T follicular helper cell (primary cell): Measurements from ENCODE around the gene GNAL.
"Not testable (repeated sequence)": the region's sequence is repeated elsewhere in the genome, so short reads cannot be mapped to it uniquely, and the experiment has no call there.

ENCODE experiments used
- DNase-seq: peaks from one replicate; pipeline ENCODE4 v3.0.0-alpha.2; 2020; ENCODE audit warnings: low read depth

The GNAL gene

DNA sequence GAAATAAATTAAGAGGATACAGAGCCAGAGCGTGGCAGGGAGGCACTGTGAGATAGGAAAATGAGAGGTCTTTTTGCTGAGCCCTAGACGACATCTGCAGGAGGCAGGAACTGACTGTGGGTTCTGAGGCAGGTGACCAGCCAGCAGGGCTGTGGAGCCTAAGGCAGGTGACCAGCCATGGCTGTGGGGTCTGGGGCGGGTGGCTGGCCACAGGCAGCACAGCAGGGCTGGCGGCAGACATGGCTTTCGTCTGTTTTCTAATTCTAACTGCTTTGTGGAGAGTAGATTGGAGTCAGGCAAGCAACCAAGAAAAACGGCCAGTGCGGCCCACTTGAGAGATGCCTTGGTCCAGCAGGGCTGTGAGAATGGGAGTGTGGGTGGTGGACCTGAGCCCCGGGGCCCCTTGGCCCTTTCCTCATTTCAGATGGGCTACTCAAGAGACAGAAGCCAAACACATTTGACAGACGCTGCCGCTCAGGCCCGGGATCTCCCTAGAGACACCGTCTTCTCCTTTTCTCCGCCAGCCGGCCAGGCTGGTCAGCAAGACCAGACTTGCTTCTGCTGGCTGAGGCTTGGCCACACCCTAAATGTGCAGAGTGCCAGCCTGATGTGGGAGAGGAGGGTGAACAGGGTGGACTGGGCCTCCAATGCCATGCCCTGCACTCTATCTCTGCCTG, 19.7 kb upstream of the GNAL start:
- DNase-seq, result no peak

DNA sequence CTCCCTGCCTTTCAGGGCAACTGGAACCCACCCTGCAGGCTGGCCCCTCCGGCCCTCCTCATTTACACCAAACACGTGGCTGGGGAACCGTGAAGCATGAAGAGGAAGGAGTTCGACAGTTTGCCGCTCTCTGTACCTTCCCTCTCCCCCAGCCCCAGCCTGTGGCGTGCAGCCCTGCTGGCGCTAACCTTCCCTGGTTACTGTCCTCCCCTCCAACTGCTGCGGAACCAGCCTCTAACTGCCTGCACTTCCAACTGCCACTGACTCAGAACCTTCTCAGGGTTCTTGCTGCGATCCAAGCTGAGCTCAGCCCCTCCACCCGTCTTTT, 19.2 kb upstream of the GNAL start:
- no peak for DNase-seq

DNA sequence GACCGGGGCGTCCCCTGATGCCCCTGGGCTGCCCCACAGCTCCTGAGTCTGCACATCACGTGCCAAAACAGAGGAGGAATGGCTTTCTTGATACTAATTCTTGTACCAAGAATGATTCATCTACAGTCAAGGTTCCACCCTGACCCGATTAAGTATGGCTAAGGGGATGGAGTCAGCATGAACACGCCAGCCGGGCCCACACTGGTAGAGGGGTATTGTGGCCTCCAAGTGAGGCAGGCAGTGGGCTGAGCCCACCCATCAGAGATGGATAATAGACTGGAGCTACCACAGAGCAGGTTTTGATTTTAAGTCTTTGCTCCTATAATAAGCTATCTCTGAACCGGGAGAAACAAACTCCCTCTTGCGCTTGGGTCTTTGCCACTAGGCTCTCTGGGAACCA, 17.9 kb upstream of the GNAL start:
- no peak for DNase-seq

DNA sequence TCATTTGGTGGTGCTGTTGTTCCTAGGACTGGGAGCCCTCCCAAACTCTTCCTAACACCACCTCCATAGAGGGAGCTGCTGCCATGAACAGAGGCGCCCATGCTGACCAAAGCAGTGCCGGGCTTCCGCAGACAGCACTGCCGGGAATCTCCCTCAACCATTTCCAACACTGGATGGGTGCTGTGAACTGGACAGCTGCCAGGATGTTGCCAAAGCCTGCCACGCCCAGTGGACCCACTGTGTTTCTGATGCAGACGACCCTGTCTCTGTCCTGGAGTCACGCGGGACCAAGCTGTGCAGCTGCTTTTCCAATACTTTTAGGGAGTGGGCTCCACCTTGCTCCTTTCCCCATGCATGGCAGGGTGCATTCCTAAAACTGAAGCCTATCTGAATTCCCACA, 16.9 kb upstream of the GNAL start:
- DNase-seq, result no peak

DNA sequence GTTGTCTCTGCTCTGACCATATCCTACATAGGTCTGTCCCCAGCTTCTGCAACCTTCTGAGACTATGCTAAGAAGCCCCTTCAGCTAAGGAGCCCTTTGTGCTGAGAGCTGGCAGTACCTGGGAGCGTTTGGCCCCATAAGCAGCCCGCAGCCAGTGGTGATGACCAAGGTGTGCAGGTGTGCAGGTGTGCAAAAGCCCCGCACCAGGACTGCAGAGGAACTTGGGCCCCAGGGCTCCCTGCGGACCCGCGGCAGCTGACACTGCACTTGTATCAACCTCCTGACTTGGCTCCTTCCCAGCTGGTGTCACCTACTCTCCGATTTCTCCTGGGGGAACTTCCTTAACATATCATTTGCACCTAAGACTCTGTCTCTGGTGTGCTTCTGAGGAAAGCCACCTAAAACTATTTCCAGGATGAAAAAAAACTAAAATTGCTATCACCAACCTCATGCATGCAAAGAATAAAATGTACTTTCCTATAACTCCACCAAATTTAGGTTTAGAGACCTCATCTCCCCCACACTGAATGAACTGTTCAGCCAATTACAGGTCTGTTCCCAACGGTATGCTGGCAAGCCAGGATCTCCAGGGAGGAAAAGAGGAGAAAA, 16.1 kb upstream of the GNAL start:
- no peak for DNase-seq

DNA sequence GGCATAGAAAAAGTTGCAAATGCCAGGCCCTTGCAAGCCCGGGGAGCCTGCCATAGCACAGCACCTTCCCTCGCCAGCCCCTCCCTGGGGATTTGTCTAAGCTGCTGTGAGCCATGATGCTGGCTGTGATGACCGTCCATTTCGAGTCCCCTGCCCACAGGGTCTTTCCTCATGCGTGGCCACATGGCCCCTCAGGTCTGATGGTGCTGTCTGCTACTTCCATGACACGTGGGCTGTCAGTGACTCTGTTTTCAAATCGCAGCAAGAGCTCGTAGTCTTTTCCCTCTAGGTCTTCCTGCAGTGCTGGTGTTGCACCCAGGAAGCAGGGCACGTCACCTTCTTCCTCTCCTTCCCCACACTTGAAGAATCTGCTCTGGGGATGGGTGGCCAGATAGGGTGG, 15.5 kb upstream of the GNAL start:
- DNase-seq, result no peak

DNA sequence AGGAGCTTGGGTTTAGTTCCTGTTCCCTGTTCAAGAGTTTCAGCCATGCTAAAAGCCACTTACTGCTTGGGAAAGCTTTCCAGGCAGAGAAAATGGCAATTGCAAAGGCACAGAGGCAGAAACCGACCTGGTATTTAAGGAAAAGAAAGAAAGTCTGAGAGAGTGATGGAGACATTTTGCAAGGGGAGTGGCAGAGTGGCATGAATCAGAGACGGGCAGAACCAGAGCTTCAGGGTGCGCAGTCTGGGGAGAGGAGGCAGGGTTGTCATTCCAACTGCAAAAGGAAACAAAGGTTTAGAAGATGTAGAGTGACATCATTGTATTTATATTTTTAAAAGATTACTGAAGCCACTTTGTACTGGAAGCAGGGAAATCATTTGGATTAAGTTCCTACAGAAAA, 14.9 kb upstream of the GNAL start:
- DNase-seq, result no peak

DNA sequence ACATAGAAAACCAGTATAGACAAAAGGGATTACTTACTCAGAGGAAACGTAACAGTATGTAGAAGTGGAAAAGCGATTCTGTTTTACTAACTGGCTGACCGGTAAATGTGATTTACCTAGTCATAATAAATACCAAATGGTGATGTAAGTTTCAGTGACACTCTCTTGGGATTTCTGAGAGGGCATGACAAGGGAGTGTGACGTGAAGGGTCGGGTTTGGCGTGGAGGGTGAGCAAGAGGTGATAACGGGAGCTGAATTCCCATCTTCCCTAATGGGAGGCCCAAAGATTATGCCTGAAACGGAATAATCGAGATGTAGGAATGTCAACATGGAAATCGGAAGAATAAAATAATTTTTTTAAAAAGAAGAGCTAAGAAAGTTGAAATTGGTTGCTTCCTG, 12.7 kb upstream of the GNAL start:
- DNase-seq, result no peak

DNA sequence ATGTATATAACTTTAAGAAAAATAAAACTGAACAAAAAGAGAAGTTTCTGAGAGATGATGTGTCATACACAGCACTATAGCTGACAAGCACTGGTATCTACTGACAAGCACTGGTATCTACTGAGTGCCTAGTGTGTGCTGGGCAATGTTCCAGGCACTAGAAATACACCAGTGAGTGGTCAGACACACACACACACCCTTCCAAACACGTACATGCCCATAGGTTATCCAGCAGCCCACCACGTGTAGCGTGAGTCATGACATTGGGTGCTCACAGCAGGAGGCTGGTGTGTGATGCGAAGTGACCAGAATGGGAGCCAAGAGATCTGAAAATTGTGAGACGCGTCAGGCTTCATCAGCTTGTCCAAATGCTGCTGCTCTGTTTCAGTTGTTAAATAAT, 12.2 kb upstream of the GNAL start:
- no peak for DNase-seq

DNA sequence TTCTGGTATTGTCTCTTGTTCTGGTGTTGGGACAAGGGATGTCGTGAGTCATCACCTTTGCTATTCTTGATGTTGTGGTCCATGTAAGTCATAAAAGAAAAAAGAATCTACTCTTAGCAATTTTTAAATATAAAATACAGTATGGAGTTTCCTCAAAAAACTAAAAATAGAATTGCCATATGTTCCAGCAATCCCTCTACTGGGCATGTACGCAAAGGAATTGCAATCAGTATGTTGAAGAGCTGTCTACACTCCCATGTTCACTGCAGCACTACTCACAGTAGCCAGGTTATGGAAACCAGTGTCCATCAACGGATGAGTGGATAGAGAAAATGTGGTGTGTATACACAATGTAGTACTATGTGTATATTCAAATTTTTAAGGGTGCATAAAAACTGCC, 10.9 kb upstream of the GNAL start:
- DNase-seq, result no peak

DNA sequence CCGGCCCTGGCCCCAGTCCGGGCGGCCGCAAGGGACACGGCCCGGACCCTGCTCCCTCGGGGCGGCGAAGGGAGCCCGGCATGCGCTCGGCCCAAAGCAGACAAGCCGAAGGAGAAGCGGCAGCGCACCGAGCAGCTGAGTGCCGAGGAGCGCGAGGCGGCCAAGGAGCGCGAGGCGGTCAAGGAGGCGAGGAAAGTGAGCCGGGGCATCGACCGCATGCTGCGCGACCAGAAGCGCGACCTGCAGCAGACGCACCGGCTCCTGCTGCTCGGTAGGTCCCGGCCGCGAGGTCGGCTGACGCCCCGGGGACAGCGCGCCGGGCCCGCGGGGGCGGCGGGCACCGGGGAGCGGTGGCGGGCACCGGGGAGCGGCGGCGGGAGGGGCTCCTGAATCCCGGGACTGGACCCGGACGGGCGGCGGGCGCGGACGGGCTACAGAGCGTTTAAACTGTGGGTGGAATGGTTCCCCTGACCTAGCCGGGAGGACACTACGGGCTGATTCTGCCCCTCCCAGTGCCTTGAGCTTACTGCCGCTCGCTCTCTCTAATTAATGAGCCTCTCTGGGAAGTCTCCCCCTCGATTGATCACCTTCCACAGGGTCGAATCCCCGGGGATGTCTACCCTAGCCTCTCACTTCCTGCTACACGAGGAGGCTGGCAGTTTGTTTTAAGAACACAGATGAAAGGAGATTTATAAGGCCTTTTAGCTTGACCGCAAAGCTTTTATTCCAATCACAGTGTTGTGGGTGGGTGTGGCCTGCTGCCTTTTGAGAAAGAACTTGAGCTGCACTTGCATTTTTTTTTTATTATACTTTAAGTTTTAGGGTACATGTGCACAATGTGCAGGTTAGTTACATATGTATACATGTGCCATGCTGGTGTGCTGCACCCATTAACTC, 853 bp downstream of the GNAL start:
- no peak for DNase-seq

DNA sequence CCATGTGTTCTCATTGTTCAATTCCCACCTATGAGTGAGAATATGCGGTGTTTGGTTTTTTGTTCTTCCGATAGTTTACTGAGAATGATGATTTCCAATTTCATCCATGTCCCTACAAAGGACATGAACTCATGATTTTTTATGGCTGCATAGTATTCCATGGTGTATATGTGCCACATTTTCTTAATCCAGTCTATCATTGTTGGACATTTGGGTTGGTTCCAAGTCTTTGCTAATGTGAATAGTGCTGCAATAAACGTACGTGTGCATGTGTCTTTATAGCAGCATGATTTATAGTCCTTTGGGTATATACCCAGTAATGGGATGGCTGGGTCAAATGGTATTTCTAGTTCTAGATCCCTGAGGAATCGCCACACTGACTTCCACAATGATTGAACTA, 1.6 kb downstream of the GNAL start:
- not testable (repeated sequence) for DNase-seq

DNA sequence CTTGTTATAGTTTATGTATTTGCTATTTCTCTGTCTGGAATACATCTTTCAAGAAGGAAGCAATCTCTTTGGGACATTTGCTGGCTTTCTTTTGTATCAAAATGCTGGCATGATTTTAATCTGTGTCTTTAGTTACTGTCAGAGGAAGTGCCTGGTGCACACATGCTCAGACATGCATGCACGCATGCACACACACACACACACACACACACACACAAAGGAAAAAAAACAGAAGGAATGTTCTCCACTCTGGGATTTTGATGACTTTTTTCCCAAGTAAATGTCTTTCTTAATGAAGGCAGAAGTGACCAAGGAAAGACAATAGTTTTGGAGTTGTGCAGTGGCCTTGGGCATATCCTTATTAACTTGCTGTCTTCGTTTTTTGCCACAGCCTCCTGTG, 6.7 kb downstream of the GNAL start:
- no peak for DNase-seq

DNA sequence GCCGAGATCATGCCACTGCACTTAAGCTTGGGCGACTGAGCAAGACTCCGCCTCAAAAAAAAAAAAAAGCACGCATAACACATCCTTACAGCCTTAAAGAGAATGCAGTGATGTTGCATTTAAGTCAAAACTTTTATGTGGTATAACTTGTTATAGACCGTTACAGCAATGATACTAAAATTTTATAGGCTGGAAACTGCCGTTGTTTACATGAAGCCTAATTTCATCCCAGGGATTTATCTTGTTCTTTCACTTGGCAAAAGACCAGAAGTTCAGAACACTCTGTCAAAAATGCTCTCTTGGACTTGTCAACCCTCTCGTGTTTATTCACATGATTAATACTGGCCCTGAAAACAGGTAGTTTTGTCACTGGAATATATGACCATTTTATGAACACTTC, 7.4 kb downstream of the GNAL start:
- no peak for DNase-seq

DNA sequence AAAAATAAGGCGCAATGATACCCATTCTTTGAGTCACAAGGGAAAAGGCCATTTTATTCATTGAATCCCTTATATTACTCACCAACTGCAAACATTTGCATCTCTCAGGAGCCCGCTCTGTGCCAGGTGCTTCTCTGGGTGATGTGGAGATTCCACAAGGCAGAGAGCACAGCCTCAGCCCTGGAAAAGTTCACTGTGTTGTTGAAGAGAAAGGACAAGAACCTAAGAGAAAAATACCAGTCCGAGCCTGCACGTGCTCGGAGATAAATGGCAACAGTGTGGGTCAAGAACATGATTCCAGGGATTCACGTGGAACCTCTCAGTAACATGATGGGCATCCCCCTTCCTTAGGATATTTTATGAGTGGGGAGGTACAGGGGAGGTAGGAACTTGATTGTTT, 11.8 kb downstream of the GNAL start:
- no peak for DNase-seq

DNA sequence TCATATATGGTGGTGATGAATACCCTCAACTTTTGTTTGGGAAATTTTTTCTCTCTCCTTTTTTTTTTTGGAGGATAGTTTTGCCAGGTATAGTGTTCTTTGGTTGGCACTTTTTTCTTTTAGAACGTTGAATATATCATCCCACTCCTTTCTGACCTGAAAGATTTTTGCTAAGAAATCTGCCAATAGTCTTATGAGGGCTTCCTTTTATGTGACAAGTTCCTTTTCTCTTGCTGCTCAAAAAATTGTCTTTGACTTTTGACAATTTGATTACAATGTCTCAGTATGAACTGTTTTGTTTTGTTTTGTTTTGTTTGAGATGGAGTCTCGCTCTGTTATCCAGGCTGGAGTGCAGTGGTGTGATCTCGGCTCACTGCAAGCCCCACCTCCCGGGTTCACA, 21.5 kb downstream of the GNAL start:
- no peak for DNase-seq

DNA sequence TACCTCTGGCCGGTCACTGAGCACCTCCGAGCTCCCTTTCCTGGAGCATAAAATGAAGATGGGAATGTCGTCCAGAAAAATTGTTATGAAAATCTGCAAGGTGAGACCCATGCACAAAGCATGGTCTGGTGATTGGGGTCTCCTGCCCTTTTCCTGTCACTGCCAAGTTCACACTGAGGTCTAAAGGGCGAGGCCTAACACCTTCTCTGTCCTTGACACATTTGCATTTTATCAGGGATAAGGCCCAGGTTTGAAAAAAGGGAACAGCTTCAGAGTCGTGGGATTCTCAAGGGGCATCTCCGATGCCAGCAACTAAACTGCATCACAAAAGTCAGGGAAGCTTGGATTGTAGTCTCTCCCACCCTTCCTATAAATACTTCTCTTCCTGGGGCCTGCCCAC, 24.7 kb downstream of the GNAL start:
- DNase-seq, result no peak

DNA sequence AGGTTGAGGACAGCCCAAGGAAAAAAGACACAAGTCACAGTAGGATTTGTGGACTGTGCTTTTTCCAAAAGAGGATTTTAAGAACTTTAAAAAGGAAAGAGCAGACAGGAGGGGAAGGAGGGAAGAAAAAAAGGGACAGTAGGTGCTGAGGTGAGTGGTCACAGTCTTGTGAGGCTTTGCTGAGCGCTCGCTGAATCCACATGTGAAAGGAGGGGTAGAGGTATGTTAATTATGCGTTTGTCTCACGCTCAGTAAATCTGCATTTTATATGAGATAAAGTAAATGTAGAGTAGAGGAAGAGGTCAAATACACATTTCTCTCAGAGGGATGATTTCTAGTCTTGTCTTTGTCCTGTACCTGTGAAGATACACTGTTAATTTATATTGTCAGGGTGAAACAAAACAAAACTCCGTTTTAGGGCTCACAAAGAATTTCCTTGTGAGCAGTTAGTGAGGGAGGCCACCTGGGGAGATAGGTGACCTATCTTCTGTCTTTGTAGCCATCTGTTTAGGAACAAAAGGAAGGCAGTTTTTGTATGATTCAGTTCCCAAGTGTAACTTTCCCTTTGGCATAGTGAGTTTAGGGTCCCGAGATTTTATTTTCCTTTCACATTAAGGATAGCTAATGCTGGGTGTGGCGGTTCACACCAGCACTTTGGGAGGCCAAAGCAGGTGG, 25.3 kb downstream of the GNAL start:
- DNase-seq, result no peak

DNA sequence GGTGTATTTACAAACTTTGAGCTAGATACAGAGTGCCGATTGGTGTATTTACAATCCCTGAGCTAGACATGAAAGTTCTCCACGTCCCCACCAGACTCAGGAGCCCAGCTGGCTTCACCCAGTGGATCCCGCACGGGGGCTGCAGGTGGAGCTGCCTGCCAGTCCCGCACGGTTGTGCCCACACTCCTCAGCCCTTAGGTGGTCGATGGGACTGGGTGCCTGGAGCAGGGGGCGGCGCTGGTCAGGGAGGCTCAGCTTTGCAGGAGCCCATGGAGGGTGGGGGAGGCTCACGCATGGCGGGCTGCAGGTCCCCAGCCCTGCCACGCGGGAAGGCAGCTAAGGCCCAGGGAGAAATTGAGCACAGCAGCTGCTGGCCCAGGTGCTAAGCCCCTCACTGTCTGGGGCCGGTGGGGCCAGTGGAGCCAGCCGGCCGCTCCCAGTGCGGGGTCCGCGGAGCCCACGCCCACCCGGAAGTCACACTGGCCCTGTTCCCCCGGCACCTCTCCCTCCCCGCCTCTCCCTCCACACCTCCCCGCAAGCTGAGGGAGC, 27.8 kb downstream of the GNAL start:
- DNase-seq, result not testable (repeated sequence)

DNA sequence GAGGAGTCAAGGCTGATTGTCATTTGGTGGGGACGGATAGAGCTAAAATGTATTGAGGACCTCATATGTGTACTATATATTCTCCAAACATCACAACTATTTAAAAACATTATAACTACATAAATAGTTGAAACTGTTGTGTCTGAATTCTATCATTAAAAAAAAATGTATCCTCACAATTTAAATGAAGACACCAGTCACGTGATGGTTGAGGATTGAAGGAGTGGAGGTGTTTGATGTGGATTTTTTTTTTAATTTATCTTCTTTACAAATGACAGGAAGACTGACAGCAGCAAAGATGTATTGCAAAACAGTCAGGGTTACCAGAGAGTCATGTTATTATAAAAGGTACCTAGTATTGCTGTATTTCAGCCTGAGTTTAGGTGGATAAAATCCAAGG, 30.0 kb downstream of the GNAL start:
- no peak for DNase-seq

DNA sequence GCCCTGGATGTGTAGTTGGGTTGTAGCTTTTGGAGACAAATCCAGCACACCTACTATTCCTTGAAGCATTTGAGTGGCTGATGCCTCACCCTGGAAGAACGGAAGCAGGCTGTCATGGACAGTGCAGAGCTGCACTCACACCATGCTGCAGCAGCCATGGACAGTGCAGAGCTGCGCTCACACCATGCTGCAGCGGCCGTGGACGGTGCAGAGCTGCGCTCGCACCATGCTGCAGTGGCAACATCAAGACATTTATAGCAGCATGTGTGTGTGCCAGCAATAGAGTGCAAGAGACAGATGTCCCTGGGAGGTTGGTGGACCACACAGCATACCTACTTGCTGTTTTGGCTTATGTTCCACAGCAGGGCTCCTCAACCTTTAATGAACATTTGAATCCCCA, 30.6 kb downstream of the GNAL start:
- DNase-seq, result no peak

DNA sequence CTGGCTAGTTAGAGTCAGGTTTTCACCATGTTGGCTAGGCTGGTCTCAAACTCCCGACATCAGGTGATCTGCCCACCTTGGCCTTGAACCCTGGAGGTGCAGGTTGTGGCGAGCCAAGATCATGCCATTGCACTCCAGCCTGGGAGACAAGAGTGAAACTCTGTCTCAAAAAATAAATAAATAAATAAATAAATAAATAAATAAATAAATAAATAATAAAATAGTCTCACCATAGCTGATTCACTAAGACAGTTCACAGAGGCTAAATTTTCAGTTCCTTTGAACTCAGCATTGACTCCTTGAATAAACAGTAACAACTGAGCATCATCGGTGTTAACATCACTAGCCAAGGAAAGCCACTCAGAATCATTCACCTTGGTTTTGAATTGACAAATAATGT, 32.7 kb downstream of the GNAL start:
- no peak for DNase-seq

DNA sequence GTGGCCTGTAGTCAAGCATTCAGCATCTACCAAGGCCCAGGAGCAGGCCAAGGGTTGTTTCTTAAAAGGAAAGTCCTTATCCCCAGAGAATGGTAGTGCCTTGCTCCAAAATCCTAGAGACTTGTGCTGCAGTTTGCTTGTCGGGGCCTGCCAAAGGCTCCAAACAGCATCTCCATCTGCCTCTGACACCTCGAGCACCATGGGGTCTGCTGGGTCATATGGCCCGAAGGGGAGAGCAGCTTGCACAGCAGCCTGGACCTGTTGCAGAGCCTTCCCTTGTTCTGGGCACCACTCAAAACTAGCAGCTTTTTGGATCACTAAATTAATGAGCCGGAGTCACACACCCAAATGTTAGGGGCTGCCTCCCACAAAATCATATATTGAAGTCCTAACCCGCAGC, 35.7 kb downstream of the GNAL start:
- DNase-seq, result no peak
